ENCODE results near the gene HSBP1L1. TPM values are rescaled to one million over a fixed set of nuclear protein-coding genes. Genes with fewer than 3 reads are reported as not detected.

HSBP1L1 gene
- polyA plus RNA-seq, 2 of the 4 experiments (the other 2 are of a cell fraction), result 17.7 to 19.1 TPM

- ATAC-seq (no peak), FAIRE-seq (no peak), DNase-seq (ENCODE audit: low read depth in 1 of 2, low spot score in 1 of 2) (no peak)
- POLR2A ChIA-PET, result no interaction called here
- H3K4me3 ChIP-seq, result no peak overlapping the region
- WGBS (ENCODE audit: missing lambda C conversion rate), result 88% methylated on average over 25 of the region's 29 CpGs
- no peak overlapping the region for H3K27ac ChIP-seq
- H3K4me2 ChIP-seq, result no peak overlapping the region
- no peaks in the 10 kb centered on the region for H3K9me3 ChIP-seq
- H3K4me1 ChIP-seq, result peaks cover 7% of the 10 kb centered on the region
- TF ChIP-seq HOXA7 (CRISPR knock-in tag; IDR thresholded peaks at IDR 0.05) (no peak), ATOH8 (CRISPR knock-in tag; IDR thresholded peaks at IDR 0.05; ENCODE audit: low read depth) (no peak), CHD4 (IDR thresholded peaks at IDR 0.05; ENCODE audit: borderline replicate concordance) (no peak), ZFP36 (IDR thresholded peaks at IDR 0.05; ENCODE audit: borderline replicate concordance, partially characterized antibody) (no peak), CTCF (IDR thresholded peaks at IDR 0.05) (no peak), RNF2 (IDR thresholded peaks at IDR 0.05; ENCODE audit: borderline replicate concordance, low read depth) (no peak), CEBPB (IDR thresholded peaks at IDR 0.05) (no peak), ZNF302 (CRISPR knock-in tag; IDR thresholded peaks at IDR 0.05) (no peak)
- CTCF ChIA-PET, result interaction anchor here (0.6 to 0.9 kb wide), 2 partner anchors 15 to 72 kb away, joined by 3 read pairs; no protein-coding TSS in a partner anchor
Observed at GRCh38 chr18:79961527-79962291, 2.7 kb upstream of the HSBP1L1 start.

DNA sequence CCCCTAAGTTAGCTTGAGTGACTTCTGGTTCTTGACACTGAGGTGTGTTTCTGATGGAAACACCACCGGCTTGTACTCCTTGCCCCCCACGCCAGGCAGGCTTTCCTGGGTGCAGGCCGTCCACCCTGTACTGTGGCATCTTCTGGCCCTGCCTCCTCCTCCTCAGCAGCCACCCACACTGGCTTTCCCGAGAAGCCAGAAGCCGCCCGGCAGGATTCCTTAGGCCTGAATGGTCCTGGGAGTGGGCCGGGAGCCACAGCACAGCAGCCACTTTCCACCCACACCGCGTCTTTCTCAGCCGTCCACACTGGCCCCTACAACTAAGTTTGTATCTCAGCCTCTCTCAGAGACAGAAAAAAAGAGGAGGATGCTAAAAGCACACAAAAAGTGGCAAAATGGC, 2.1 kb upstream of the HSBP1L1 start:
- ATAC-seq, result no peak

More for the DNA sequence above, 2.1 kb upstream of the HSBP1L1 start:
- Histone ChIP-seq H3K4me3 (no peak overlapping the region), H3K4me1 (peaks cover 7% of the 10 kb centered on the region), H3K27ac (no peak overlapping the region), H3K9me3 (no peaks in the 10 kb centered on the region), H3K4me2 (no peak overlapping the region)
- no peak for DNase-seq (ENCODE audit: low read depth in 1 of 2, low spot score in 1 of 2)
- TF ChIP-seq USF2 (IDR thresholded peaks at IDR 0.05) (no peak), ZC3H11A (IDR thresholded peaks at IDR 0.05) (no peak), NPAS2 (CRISPR knock-in tag; IDR thresholded peaks at IDR 0.05; ENCODE audit: borderline replicate concordance) (no peak), NR3C1 (IDR thresholded peaks at IDR 0.05) (no peak), ATOH8 (CRISPR knock-in tag; IDR thresholded peaks at IDR 0.05; ENCODE audit: low read depth) (no peak), HEYL (CRISPR knock-in tag; IDR thresholded peaks at IDR 0.05) (no peak), HOXB5 (CRISPR knock-in tag; IDR thresholded peaks at IDR 0.05) (no peak), ELK1 (IDR thresholded peaks at IDR 0.05; ENCODE audit: low read depth, low read length) (no peak), MAX (IDR thresholded peaks at IDR 0.05) (no peak), HDAC2 (IDR thresholded peaks at IDR 0.05) (no peak), SREBF2 (IDR thresholded peaks at IDR 0.05) (no peak)
- WGBS (ENCODE audit: missing lambda C conversion rate), result 74% methylated on average over 9 of the region's 10 CpGs
- CTCF ChIA-PET, result interaction anchor here (0.9 kb wide), 1 partner anchor 71 kb away, joined by 3 read pairs; no protein-coding TSS in a partner anchor
- POLR2A ChIA-PET, result no interaction called here
- FAIRE-seq, result no peak

Measured in A549 (cell line).